Colonic mucosa (tissue), 4 donors: ENCODE results near the gene GPC6. TPM values are rescaled to one million over a fixed set of nuclear protein-coding genes. Genes with fewer than 3 reads are reported as not detected.
A peak's percentile ranks its signal among the peaks of the same experiment; 100 is the strongest.

Source experiments
- DNase-seq: peaks from one replicate; pipeline ENCODE4 v3.0.0-alpha.2; 2020
- H3K27ac ChIP-seq: fragments of 200-600 bp; one replicate; pipeline ENCODE4 v1.8.0; 2021
- H3K27me3 ChIP-seq: fragments of 200-600 bp; one replicate; pipeline ENCODE4 v1.8.0; 2021
- H3K36me3 ChIP-seq: fragments of 200-600 bp; one replicate; pipeline ENCODE4 v1.8.0; 2021
- H3K4me1 ChIP-seq: fragments of 200-600 bp; one replicate; pipeline ENCODE4 v1.8.0; 2021; ENCODE audit warnings: mild to moderate bottlenecking
- H3K4me3 ChIP-seq: fragments of 200-600 bp; one replicate; pipeline ENCODE4 v1.8.0; 2021
- H3K9ac ChIP-seq, 2 donors: one replicate each; pipeline ENCODE4 v1.7.0; 2013; ENCODE audit warnings: control low read depth in 2 of 2, low read depth in 2 of 2, low read length in 2 of 2
- H3K9me3 ChIP-seq: fragments of 200-600 bp; one replicate; pipeline ENCODE4 v1.8.0; 2021
- intact Hi-C: fragments of 100-400 bp; cut with DNase I; formaldehyde crosslinking; loops from one replicate; pipeline ENCODE4 v1.14.1; 2022
- total RNA-seq, 2 donors: library from RNA; stranded (reverse); fragmentation: NEBNext Ultra II Directional in 1 of 2; extraction: Animal tissue kit (Norgen Biotek cat#: 25700) in 1 of 2; gene quantifications; one replicate each; pipeline ENCODE4 v1.2.1, GENCODE V29; 2021
- TF ChIP-seq, protein P1 (sequence below): fragments of 200-600 bp; IDR thresholded peaks from one replicate; pipeline ENCODE4 v1.8.0; 2022; ENCODE audit warnings: antibody characterized with exemption, mild to moderate bottlenecking
- donor health status: healthy.
- donor health status: DM: no; HTN: no; CAD: no.
- donor health status: DM: no; HTN: no; CAD: no.

Gene GPC6
- total RNA-seq, 2 donors from 2014 or later, result 2.3 to 4.0 TPM

DNA sequence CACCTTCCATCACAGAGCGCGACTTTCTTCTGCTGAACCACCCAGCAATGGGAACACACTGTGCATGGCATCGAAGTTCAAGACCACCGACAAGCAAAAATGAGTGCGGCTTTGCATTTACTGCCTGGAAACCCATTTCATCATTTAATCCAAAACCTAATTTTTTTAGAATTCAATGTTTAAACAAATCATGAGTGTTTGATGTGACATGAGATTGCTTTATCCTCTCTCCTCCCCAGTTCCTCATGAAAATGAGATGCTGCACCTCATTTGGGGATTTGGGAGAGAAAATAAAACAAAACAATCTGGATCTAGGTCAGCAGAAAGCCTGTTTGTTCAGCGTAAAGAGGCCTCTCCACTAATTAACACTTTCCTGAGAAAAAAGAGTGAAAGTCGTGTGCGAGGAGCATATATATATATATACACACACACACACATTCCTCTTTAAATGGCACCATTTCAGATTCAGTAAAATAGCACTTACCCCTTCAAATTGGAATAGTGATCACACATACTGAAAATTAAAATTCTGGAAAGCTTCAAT, 1126.6 kb downstream of the GPC6 start:
- TF ChIP-seq, protein P1, sequence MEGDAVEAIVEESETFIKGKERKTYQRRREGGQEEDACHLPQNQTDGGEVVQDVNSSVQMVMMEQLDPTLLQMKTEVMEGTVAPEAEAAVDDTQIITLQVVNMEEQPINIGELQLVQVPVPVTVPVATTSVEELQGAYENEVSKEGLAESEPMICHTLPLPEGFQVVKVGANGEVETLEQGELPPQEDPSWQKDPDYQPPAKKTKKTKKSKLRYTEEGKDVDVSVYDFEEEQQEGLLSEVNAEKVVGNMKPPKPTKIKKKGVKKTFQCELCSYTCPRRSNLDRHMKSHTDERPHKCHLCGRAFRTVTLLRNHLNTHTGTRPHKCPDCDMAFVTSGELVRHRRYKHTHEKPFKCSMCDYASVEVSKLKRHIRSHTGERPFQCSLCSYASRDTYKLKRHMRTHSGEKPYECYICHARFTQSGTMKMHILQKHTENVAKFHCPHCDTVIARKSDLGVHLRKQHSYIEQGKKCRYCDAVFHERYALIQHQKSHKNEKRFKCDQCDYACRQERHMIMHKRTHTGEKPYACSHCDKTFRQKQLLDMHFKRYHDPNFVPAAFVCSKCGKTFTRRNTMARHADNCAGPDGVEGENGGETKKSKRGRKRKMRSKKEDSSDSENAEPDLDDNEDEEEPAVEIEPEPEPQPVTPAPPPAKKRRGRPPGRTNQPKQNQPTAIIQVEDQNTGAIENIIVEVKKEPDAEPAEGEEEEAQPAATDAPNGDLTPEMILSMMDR, result no peak
- no peaks in the 10 kb centered on the region for H3K4me1 ChIP-seq
- DNase-seq, result no peak
- H3K36me3 ChIP-seq, result no peaks in the 10 kb centered on the region
- no peak overlapping the region for H3K4me3 ChIP-seq
- H3K27me3 ChIP-seq, result no peaks in the 10 kb centered on the region
- no peaks in the 10 kb centered on the region for H3K9me3 ChIP-seq
- no peak overlapping the region for H3K9ac ChIP-seq
- intact Hi-C loops, result no loop called here
- H3K27ac ChIP-seq, result no peak overlapping the region

DNA sequence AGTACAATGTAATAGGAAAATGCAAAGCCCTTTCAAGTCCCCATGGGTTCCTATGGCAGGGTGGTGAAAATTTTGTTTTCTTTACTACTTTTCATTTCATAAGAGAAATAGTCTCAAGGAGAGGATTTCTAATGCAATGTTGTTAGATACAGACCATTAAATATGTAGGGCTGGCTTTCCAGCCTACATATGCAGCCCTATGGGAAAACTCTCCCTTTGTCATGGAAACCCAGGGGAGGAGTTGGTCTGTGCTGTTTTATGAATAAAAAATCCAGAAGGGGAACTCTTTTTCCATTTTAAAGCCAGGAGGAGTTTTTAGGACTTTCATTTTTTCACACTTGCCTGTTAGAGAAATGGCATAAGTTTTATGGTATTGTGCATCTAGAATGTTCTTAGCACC, 1133.3 kb downstream of the GPC6 start:
- H3K27ac ChIP-seq, result no peak overlapping the region
- H3K4me1 ChIP-seq, result no peaks in the 10 kb centered on the region
- no peak overlapping the region for H3K4me3 ChIP-seq
- H3K9ac ChIP-seq, result no peak overlapping the region
- no peaks in the 10 kb centered on the region for H3K9me3 ChIP-seq
- no peak for DNase-seq
- intact Hi-C loops, result no loop called here
- TF ChIP-seq, protein P1, result no peak
- no peaks in the 10 kb centered on the region for H3K36me3 ChIP-seq
- H3K27me3 ChIP-seq, result no peaks in the 10 kb centered on the region

DNA sequence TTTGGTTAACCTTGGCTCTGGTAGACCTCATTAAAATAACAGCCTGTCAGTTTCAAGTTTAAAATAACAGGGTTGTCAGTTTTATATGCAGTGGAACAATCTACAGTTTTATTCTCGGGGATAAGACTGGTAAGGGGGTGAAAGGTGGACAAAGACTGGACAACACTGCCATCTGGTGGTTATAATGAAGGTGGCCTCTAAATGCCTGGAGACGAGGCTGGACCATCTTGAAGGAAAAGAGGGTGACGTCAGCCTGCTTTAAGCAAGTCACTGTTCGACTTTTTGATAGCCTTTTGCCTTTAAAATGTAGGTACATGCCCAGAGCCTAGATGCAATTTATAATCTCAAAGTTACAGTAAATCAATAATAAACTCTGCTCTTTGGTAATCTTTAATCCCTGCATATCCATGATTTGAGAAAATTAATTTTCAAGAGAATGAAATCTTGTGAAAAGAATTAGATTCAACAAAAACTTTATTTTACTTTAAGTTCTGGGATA, 1135.9 kb downstream of the GPC6 start:
- H3K27me3 ChIP-seq, result no peaks in the 10 kb centered on the region
- H3K9me3 ChIP-seq, result no peaks in the 10 kb centered on the region
- no peak overlapping the region for H3K27ac ChIP-seq
- intact Hi-C loops, result no loop called here
- H3K4me1 ChIP-seq, result no peaks in the 10 kb centered on the region
- no peak overlapping the region for H3K9ac ChIP-seq
- TF ChIP-seq, protein P1, result peak; percentile 83
- peak; percentile 66 for DNase-seq
- no peak overlapping the region for H3K4me3 ChIP-seq
- no peaks in the 10 kb centered on the region for H3K36me3 ChIP-seq

DNA sequence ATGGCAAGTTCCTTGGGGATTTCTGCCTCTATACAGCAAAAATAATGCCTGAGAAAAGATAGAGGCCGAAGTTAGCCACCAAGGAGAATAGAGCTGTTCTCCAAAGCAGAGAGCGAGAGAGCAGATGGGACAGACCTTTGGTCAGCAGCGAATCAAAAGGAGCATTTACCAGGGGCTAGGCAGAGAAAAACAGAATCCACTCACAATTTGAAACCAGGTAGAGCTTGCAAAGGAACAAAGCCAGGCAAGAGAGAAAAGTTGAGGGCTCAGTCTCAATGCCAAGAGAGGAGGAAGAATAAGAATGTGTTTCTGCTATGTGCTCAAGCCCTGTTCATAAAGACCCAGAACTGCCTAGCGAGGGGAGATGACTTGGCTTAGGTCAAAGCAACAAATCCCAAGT, 1140.1 kb downstream of the GPC6 start:
- Histone ChIP-seq H3K27ac (no peak overlapping the region), H3K4me1 (no peaks in the 10 kb centered on the region), H3K36me3 (no peaks in the 10 kb centered on the region), H3K4me3 (no peak overlapping the region), H3K27me3 (no peaks in the 10 kb centered on the region), H3K9ac (no peak overlapping the region), H3K9me3 (no peaks in the 10 kb centered on the region)
- TF ChIP-seq, protein P1, result no peak
- no peak for DNase-seq
- intact Hi-C loops, result no loop called here

DNA sequence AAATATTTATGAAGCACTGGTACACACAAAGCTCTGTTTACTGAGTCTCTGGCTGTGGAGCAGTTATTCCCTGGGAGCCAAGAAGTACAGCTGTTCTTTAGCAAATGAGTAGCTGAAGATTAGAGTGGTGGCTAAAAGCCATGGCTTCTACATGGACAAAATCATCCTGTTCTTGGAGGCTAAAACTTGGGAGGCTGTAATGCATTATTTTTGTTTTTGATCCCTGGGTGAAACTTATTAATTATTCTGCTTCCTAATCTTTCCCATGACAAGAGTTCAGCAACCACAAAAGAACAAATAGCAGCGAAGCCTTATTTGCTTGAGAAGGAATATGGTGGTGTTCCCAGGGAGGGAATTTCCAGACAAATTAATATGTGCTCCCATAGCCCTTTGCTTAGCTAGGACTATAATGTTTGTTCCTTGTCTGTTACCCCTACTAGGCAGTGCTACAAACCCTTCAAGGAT, 1143.4 kb downstream of the GPC6 start:
- Histone ChIP-seq H3K4me3 (no peak overlapping the region), H3K36me3 (no peaks in the 10 kb centered on the region), H3K4me1 (no peaks in the 10 kb centered on the region), H3K9me3 (no peaks in the 10 kb centered on the region), H3K9ac (no peak overlapping the region), H3K27me3 (no peaks in the 10 kb centered on the region), H3K27ac (no peak overlapping the region)
- intact Hi-C loops, result no loop called here
- peak; percentile 18 for DNase-seq
- TF ChIP-seq, protein P1, result no peak
